ENCODE results near the gene RUVBL2.
"Not testable (repeated sequence)": the region's sequence is repeated elsewhere in the genome, so short reads cannot be mapped to it uniquely, and the experiment has no call there.

The RUVBL2 gene

GRCh38 chr19:49018388-49019241, 24.9 kb downstream of the RUVBL2 start:
- not testable (repeated sequence) for DNase-seq (ENCODE audit: low read depth)

GRCh38 chr19:49019242-49019932, 25.7 kb downstream of the RUVBL2 start:
- DNase-seq (ENCODE audit: low read depth), result peak; percentile 43

- DNase-seq (ENCODE audit: low read depth), result no peak
Observed at GRCh38 chr19:49020342-49020741, 26.7 kb downstream of the RUVBL2 start.

- DNase-seq (ENCODE audit: low read depth), result no peak
Observed at GRCh38 chr19:49020931-49021895, 27.5 kb downstream of the RUVBL2 start.

GRCh38 chr19:49022116-49022515, 28.4 kb downstream of the RUVBL2 start:
- no peak for DNase-seq (ENCODE audit: low read depth)

- DNase-seq (ENCODE audit: low read depth), result not testable (repeated sequence)
Observed at GRCh38 chr19:49024233-49024632, 30.5 kb downstream of the RUVBL2 start, which contains the start of gene CGB3. Gene CGB3, minus strand, starts transcription at chr19:49024333. Its CDS starts 362 bp downstream, at chr19:49023971.

- not testable (repeated sequence) for DNase-seq (ENCODE audit: low read depth)
Observed at GRCh38 chr19:49025088-49025487, 31.4 kb downstream of the RUVBL2 start.

- DNase-seq (ENCODE audit: low read depth), result not testable (repeated sequence)
Observed at GRCh38 chr19:49025599-49025998, 31.9 kb downstream of the RUVBL2 start.

GRCh38 chr19:49028686-49029085, 35.0 kb downstream of the RUVBL2 start:
- not testable (repeated sequence) for DNase-seq (ENCODE audit: low read depth)

GRCh38 chr19:49029749-49030148, 36.1 kb downstream of the RUVBL2 start:
- DNase-seq (ENCODE audit: low read depth), result not testable (repeated sequence)

GRCh38 chr19:49030323-49030722, 36.6 kb downstream of the RUVBL2 start:
- DNase-seq (ENCODE audit: low read depth), result not testable (repeated sequence)

GRCh38 chr19:49031642-49032301, 38.1 kb downstream of the RUVBL2 start, which contains the start of gene CGB2:
Gene CGB2, plus strand, starts transcription at chr19:49031890. Its CDS starts 206 bp downstream, at chr19:49032096.
- DNase-seq (ENCODE audit: low read depth), result peak; percentile 41

GRCh38 chr19:49036815-49037214, 43.1 kb downstream of the RUVBL2 start, which contains the start of gene CGB1:
Gene CGB1, minus strand, starts transcription at chr19:49036895. Its CDS starts 184 bp downstream, at chr19:49036711.
- DNase-seq (ENCODE audit: low read depth), result peak; percentile 30

GRCh38 chr19:49038111-49038510, 44.4 kb downstream of the RUVBL2 start:
- not testable (repeated sequence) for DNase-seq (ENCODE audit: low read depth)

- DNase-seq (ENCODE audit: low read depth), result not testable (repeated sequence)
Observed at GRCh38 chr19:49038557-49039276, 45.0 kb downstream of the RUVBL2 start.

- not testable (repeated sequence) for DNase-seq (ENCODE audit: low read depth)
Observed at GRCh38 chr19:49039736-49040135, 46.0 kb downstream of the RUVBL2 start.

GRCh38 chr19:49042177-49042576, 48.5 kb downstream of the RUVBL2 start:
- no peak for DNase-seq (ENCODE audit: low read depth)

GRCh38 chr19:49042666-49043065, 49.0 kb downstream of the RUVBL2 start:
- not testable (repeated sequence) for DNase-seq (ENCODE audit: low read depth)

GRCh38 chr19:49043548-49043947, 49.9 kb downstream of the RUVBL2 start, which contains the start of gene CGB5:
Gene CGB5, plus strand, starts transcription at chr19:49043848. Its CDS starts 362 bp downstream, at chr19:49044210.
- not testable (repeated sequence) for DNase-seq (ENCODE audit: low read depth)

GRCh38 chr19:49049011-49049410, 55.3 kb downstream of the RUVBL2 start, which contains the start of gene CGB8:
Gene CGB8, minus strand, starts transcription at chr19:49049111. Its CDS starts 372 bp downstream, at chr19:49048739.
- DNase-seq (ENCODE audit: low read depth), result not testable (repeated sequence)
